Brain pericyte (primary cell): ENCODE results near the gene MB.

Experiments used
- DNase-seq: peaks from one replicate; pipeline ENCODE4 v3.0.0-alpha.2; 2012; ENCODE audit warnings: low read depth, low spot score

MB gene

DNA sequence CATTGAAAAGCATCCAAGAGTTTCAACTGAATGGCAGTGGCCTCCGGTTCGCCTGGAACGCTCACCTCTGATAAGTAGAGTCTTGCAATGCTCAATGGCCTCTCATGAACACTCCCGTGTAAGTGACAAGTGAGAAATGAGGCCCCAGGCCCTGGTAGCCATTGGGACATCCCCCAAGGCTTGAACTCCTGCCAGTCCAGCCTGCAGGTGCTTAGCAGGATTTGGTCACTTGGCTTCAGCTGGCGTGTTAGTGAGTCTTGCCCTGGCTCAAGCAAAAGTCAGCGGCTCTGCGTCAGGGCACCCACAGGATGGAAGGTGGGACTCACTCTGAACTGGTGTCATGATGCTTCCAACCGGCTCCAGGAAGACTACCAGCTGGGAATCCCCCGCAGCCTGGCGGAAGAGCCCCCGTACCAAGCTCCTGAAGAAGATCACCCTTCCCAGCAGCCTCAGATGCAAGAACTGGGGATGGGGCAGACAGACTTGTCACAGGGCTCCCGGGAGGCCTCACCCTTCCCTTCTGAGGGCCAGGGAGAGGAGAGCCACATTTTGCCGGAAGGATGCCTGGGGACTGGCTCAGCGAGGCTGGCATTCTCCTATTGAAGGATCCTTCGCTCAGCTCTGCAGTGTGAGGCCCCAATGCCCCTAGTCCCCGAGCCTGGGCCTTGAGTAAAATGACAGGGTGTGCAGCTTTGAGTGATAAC lies 19.3 kb downstream of the MB start:
- DNase-seq = no peak

DNA sequence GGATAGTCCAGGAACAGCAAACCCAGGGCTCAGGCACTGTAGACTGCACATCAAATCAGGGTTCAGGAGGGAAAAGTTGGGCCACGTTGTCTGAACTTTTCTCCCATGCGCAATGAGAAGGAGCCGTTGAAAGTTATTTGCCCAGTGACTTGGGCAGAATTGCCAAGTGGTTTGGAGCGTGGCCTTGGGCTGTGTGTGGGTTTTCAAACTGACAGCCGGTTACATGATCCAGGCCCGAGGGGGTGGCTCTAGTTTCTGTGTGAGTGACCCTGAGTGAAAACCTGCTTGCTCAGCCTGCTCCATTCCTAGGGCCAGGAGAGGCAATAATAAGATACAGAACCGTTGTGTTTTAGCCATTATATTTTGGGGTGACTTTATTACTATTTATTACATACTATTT lies 20.3 kb downstream of the MB start:
- DNase-seq = no peak

DNA sequence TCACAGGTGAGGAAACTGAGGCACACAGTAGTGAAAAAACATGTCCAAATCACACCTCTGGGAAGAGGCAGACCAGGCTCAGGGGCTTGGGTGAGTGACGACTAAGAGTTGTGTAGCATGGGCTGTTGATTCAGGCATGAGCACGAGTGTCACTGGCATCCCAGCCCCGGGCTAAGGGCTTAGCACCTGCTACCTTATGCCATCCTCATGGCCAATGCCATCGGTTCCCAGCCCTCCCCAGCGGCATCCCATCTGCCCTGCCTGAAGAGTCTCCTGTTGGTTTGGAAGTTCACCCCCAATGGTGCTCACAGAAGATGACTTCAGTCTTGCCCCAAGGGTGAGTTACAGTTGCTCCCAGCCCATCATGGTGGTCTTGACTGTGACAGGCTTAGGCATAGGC lies 22.4 kb downstream of the MB start:
- DNase-seq = no peak

DNA sequence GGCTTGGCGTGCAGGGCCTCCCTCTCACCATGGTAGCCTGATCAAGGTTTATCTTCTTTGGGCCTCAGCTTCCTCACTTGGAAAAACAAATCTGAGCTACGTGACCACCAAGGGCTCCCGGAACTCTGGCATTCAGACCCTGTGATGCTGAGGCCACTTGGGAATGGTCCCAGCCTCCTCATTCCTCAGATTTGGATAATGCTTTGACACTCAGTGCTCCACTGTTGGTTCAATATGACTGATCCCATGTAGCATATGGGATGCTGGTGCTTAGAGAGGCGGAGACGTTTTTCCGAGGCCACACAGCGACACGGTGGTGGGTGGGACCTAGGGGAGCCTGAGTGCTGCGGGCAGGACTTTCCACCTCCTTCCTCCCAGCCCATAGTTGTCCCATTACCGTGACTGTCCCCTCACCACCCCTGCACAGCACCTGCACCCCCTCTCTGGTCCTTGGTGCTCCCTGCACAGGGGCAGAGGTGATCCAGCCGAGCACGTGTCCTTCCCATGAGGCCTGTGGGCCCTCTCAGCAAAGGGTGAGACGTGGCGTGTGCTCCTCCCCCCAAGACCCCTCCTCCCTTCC lies 23.1 kb downstream of the MB start:
- no peak for DNase-seq

DNA sequence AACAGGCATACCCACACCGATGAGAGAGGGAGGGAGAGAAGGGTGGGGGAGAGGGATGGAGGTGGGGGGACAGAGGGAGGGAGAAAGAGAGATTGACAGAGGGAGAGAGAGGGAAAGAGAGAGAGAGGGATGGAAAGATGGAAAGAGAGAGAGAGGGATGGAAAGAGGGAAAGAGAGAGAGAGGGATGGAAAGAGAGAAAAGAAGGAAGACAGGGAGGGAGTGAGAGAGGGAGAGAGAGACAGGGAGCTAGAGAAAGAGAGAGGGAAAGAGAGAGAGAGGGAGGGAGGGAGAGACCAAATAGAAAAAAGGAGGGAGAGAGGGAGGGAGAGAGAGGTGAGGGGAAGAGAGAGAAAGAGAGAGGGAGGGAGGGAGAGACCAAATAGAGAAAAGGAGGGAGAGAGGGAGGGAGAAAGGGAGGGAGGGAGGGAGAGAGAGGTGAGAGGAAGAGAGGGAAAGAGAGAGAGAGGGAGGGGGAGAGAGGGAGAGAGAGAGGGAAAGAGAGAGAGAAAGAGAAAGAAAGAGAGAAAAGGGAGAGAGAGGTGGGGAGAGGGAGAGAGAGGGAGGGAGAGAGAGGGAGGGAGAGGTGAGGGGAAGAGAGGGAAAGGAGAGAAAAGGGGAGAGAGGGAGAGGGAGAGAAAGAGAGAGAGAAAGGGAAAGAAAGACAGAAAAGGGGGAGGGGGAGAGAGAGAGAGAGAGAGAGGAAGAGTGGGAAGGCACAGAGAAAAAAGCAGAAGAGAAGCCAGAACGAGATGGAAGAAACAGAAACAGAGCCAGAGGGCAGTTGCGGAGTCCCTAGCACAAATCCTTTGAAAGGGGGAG lies 23.8 kb downstream of the MB start:
- no peak for DNase-seq

DNA sequence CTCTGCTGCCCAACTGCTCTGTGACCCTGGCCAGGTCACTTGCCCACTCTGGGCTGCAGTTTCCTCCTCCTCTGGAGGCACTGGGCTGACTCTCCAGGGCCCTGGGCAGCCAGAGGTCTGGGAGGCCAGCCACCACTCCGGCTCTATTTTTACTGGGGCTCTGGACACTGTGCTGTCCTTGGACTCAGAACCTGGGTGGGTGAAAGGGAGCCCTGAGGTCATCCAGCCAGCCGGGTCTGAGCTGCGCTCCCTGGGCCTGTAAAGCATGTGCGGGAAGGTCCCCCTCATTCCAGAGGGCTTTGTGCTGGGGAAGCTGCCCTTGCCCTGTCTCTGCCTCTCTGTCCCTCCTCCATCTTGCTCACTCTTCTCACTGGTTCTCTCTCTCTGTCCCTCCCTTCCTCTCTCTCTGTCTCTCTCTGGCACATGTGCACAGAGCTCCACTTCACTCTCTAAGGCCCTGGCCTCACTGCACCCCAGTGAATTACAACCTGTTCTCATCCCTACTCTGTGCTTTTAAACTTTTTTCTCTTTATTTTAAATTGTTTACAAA lies 24.6 kb downstream of the MB start:
- DNase-seq = no peak

DNA sequence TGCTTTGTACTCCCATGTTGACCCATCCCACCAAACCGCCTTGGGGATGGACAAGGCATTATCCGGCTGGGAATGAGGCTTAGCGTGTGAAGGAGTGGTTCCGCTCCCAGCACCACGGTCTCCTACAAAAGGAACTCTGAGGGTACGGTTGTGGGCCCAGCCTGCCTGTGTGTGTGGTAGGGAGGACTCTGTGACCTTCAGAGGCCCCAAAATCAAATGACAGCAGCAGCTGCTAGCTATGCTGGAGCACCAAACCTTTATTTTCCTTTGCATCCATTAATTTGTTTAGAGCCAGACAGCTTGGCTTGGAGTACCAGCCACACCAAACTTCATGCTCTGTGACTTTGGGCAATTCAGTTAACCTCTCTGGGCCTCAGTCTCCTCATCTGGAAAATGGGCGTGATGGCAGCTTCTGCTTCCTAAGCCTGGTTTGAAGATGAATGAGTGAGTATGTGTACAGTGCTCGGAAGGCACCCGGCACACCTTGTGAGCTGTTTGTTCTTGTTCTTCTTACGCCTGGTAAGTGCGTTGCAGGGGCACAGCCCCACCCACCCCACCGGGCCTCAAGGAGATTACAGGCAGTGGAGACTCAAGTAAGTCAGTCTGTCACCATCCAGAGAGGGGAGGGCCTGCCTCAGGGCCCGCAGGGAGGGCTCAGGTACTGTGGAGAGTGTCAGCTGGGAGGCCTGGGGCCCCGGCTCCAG lies 25.3 kb downstream of the MB start:
- DNase-seq = no peak

DNA sequence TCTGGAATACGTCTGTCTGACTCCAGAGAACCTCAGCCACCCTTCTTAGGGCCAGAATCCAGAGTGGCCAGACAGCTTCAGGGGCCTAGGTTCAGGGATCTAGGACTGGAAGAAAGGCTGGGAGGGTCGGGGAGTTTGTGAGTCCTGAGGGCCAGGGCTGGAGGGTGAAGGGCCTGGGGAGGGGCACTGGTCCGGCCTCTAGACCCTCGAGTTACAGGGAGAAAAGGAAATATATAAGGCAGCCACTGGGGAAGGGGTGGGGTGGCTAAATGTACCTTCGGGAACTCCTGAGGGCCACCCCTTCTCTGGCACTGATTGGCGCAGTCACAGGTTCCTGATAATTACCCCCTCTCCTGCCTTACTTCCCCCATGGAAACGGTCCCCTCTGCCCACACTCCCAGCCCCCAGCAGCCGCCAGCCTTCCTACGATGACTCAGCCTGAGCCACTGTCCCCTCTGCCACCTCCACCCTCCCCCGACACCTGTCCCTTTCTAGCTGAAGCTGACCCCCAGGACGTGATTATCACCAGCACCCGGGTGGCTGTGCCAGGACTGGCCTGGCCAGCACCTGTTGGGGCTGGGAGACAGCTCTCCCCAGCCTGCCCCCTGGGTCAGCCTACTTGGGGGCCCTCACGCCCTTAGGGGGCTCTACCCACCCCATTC lies 26.4 kb downstream of the MB start:
- no peak for DNase-seq

DNA sequence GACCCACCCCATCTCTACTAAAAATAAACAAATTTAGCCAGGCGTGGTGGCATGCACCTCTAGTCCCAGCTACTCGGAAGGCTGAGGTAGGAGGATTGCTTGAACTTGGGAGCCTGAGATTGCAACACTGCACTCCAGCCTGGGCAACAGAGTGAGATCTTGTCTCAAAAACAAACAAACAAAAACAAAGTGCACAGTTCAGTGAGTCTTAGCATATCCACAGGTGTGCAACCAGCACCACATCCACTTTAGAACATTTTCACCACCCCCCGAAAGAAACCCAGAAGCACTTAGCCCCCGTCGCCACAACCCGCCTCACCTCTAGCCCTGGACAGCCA lies 27.4 kb downstream of the MB start:
- DNase-seq = no peak

DNA sequence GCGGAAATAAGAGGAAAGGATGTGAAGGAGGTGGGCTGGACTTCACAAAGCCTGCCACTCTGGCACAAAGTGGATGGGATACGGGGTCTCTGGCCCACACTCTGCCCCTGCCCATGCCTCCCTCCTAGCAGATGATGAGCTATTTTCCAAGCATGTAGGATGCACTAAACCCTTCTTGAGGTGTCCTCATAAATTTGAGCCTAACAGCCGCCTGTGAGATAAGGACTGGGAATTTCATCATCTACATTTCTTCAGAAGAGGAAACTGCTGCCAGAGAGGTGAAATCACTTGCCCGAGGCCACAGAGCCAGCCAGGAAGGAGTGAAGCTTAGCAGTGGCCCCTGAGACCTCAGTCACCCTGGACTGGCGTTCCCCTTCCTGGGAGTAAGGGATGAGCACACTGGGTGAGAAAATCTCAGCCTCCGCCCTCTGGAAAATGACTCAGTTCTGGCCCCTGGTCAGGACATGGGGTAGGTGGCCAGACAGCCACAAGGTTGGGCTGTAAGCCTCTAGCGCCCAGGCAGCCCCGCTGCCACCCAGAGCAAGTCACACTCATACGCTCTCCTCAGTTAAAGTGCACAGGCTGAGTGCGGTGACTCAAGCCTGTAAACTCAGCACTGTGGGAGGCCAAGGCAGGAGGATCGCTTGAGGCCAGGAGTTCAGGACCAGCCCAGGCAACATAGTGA lies 27.9 kb downstream of the MB start:
- no peak for DNase-seq

DNA sequence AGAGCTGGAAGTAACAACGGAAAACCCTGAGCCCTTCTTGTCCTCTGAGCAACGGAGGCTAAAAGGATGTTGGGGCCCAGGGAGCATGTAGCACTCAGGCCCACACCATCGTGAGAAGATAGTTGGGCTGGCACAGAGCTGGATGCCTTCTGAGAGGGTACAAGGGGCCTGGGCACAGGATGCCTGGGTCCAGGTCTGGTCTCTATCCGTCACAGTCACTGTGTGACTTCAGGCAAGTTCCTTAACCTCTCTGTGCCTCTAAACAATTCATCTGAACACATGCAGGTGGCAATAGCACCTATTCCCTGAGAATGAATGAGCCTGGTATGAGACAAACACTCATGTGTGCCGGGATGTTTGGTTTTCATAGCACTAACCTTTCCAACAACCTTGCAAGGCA lies 29.2 kb downstream of the MB start:
- DNase-seq = no peak

DNA sequence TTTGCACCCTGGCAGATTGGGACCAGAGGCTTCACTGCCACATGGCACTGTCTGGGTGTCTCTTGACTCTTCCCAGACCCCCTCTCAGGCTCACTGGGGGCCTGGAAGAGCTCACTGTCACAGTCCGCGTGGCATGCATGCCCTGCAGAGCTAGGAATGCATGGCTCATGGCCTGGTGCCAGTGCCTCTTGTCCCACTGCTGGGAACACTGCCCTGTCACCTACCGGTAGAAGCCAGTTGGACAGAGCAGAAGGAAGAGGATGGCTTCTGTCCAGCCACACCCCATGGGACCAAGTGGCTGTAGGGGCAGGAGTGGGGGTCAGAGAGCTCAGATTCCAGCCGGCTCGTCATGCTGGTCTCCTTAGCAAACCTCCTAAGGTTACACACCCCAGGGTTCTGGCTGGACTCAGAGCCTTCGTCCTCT lies 29.7 kb downstream of the MB start:
- DNase-seq = no peak

DNA sequence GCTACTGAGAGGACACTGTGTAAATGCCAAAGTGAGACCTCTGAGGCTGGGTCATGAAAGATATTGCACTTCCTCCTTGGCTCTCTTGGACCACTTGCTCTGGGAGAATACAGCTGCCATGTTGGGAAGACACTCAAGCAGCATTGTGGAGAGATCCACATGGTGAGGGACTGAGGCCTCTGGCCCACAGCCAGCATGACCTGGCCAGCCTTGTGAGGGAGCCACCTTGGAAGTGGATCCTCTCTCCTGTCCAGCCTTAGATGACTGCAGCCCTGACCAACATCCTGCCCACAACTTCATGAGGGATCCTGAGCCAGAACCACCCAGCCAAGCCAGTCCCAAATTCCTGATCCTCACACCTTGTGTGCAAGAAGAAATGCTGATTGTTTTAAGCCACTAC lies 30.4 kb downstream of the MB start:
- DNase-seq = no peak

DNA sequence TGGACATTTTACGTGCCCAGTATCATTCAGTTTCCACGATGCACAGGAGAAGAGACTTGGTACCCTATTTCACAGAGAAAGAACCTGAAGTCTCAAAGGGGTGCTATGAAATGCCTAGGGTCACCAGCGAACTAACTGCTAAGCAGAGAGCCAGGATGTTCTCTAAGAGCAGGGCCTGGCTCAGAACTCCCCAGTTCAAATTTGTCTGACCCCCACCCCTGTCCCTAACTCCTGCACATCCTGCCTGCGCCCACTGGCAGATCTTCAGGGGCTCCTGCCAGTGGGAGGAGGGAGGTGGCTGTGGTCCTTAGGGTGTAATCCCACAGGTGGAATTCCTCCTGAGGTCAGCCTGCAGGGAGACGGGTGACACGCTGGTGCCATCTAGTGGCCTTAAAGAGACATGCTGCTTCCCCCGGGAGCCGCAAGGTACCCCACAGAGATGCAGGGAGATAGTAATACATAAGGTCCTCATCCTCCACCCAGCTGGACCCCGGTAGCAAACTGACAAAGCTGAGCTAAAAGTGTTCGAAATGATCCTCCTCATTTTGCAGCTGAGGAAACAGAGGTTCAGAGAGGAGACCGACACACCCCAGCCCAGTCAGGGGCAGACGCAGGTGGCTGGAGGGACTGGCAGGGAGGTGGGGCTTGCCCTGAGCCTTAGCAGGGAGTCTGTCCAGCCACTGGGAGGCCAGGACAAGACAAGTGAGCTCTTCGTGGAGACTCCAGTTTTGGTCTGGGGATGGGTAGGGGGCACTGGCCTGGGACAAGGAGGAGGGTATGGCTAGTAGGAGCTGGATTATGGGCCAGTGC lies 34.1 kb downstream of the MB start:
- DNase-seq = no peak

DNA sequence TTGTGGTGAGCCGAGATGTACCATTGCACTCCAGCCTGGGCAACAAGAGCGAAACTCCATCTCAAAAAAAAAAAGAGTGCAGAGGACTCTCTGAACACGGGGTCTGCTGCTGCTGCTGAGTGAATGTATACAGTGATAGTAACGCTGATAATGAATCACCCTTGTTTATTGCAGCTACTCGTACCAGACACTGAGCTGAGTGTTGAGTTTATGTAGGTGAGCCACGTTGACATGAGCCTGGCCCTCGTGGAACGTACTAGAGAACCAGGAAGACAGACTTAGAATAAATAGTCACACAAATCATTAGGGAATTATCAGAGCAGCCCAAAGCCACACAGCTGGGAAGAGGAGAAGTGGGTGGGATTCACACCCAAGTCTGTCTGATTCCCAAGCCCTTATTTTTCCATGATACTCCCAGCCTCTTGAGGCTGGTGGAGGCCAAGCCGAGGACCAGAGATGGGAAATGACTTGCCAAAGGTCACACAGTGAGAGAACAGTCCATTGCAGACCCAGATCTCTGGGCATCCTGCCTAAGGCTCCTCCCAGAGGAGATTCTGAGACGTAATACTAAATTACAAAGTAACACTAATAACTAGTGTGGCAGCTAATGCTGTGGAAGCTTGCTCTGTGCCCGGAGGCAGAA lies 34.8 kb downstream of the MB start:
- no peak for DNase-seq

DNA sequence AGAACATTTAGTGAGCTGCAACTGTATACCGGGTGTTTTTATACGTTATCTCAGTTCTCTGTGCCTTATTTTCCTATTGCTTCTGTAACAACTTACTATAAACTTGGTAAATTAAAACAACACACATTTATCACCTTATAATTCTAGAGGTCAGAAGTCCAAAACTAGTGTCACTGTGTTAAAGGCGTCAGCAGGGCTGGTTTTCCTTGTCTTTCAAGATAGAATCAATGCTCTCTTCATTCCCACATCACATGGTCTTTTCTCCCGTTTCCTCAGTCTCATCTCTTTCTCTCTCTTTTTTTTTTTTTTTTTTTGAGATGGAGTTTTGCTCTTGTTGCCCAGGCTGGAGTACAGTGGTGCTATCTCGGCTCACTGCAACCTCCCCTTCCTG lies 36.1 kb downstream of the MB start:
- no peak for DNase-seq

DNA sequence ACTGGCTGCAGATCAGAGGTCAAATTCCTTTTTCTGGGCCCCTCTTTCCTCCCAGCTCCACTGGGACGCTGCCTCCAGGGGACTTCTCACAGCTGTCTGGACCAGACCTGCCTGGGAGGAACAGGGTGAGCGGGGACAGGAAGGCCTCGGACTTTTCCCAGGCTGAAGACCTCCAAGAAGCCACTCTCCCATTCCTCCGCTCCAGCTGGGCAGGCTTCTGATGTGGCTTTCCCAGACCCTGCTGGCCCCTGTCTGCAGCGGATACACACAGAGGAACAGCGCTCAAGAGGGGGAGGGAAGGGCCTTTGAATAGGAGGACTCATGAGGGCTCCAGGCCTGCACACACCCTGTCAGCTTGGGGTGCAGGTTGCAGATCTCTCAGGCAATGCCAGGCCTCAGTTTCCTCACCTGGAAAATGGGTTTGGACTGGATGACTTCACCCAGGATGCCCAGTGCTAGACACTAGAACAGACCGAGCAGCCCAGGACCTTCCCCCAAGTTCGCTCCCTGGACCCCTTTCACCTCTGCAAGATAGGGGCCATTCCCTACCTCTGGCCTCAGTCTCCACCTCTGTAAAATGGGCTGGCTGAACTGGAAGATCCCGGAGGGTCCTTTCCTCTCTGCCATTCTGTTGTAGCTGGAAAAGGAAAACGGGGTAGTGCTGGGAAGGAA lies 36.6 kb downstream of the MB start:
- DNase-seq = no peak

DNA sequence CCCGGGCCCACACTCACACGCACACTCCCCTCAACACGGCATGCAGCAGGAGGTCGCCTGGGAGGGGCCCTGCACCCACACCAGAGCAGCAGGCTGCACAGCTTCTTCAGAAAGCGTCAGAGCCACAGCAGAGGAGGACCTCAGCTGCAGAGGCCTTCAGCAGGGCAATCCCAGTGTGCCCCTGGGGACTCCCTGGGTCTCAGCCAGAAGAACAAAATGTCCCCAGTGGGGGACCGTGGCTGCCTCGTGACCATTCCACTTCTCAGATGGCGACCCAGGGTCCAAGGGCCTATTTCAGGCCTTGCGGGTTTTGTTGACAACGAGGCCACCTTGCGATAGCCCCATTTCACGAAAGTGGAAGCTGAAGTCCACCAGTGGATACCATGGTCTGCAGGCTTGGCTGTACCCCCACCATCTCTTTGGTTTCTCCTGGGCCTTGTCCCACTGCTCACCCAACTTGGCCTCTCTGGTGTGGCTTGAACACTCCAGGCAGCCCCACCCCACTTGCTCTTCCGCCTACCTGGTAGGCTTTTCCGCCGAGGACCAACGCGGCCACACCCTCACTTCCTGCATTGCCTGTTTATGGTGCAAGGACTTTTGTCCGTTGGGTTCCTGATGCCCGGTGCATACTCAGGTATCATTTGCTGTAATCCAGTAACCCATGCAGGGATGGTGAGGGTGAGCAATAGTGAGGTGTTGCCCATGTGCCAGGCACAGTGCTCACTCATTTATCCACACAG lies 38.1 kb downstream of the MB start:
- no peak for DNase-seq
